GM13977 (cell line): ENCODE results near the gene TRMT10B.

Source experiments
- DNase-seq: peaks from one replicate; pipeline ENCODE4 v3.0.0; 2012; ENCODE audit warnings: low spot score
- in situ Hi-C: fragments of 300-500 bp; cut with MboI; formaldehyde crosslinking; loops from one replicate; pipeline ENCODE4 v1.12.0; 2022; ENCODE audit warnings: low sequenced_read_pairs, low pct_unique_long_range_greater_than_20kb, mixed read lengths, inconsistent platforms; ENCODE audit not compliant: unreplicated experiment
- TF ChIP-seq, protein P1 (sequence below): IDR thresholded peaks from 2 replicates; pipeline ENCODE4 v1.5.1; 2012; ENCODE audit warnings: mild to moderate bottlenecking, control low read depth; ENCODE audit not compliant: insufficient read depth; ENCODE audit errors: extremely low read depth, missing control alignments

The TRMT10B gene

DNA sequence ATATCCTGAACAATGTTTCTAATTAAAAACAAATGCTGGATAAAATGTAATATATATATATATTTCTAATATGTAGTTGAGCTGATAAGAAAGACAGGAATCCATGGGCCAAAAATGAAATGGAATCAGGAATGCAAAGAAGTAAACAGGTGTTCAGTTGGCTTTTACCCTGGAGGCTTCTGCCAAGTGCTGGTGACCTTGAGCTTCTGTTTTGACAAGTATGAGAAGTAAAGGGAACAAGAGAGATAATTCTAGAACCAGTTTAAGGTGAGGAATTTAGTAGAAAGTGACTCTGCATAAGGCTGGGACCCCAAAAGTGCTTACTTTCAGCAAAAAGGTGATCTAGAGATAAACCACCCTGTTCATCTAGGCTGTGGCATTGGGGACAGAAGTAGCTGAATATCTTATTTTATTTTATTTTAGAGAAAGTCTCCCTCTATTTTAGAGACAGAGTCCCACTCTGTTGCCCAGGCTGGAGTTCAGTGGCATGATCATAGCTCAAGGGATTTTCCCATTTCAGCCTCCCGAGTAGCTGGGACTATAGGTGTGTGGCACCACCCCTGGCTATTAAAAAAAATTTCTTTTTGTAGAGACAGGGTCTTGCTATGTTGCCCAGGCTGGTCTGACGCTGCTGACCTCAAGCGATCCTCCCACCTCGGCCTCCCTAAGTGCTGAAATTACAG, 74.0 kb downstream of the TRMT10B start:
- DNase-seq, result no peak
- in situ Hi-C loops, result no loop called here
- TF ChIP-seq, protein P1, sequence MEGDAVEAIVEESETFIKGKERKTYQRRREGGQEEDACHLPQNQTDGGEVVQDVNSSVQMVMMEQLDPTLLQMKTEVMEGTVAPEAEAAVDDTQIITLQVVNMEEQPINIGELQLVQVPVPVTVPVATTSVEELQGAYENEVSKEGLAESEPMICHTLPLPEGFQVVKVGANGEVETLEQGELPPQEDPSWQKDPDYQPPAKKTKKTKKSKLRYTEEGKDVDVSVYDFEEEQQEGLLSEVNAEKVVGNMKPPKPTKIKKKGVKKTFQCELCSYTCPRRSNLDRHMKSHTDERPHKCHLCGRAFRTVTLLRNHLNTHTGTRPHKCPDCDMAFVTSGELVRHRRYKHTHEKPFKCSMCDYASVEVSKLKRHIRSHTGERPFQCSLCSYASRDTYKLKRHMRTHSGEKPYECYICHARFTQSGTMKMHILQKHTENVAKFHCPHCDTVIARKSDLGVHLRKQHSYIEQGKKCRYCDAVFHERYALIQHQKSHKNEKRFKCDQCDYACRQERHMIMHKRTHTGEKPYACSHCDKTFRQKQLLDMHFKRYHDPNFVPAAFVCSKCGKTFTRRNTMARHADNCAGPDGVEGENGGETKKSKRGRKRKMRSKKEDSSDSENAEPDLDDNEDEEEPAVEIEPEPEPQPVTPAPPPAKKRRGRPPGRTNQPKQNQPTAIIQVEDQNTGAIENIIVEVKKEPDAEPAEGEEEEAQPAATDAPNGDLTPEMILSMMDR, result no peak
